ENCODE measurements around the gene PI4KA.
"Not testable (repeated sequence)": the region's sequence is repeated elsewhere in the genome, so short reads cannot be mapped to it uniquely, and the experiment has no call there.

PI4KA gene

DNA sequence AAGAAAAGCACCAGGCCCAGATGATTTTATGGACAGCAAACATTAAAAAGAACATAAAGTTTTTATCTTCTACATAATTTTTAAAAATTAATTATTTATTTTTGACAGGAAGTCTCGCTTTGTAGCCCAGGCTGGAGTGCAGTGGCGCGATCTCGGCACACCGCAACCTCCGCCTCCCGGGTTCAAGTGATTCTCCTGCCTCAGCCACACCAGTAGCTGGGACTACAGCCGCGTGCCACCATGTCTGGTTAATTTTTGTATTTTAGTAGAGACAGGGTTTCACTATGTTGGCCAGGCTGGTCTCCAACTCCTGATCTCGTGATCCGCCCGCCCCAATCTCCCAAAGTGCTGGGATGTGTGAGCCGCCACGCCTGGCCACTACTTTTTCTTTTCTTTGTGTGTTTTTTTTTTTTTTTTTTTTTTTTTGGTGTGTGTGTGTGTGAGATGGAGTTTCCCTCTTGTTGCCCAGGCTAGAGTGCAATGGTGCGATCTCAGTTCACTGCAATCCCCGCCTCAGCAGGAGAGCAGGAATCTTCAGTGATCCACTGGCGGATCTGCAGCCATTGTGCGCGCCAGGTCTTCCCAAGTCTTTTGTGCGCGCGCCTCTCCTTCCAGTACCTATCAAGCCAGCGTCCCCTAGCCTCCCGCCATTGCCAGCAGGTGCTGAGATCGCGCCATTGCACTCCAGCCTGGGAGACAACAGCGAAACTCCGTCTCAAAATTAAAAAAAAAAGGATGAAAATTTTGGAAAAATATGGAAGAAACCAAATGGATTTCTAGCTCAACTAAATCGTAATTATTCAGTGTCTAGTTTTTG is 171.0 kb downstream of the PI4KA start:
- DNase-seq: not testable (repeated sequence)

- DNase-seq: not testable (repeated sequence)
These were observed 172.8 kb downstream of the PI4KA start for GRCh38 chr22:20685764-20686163.

DNA sequence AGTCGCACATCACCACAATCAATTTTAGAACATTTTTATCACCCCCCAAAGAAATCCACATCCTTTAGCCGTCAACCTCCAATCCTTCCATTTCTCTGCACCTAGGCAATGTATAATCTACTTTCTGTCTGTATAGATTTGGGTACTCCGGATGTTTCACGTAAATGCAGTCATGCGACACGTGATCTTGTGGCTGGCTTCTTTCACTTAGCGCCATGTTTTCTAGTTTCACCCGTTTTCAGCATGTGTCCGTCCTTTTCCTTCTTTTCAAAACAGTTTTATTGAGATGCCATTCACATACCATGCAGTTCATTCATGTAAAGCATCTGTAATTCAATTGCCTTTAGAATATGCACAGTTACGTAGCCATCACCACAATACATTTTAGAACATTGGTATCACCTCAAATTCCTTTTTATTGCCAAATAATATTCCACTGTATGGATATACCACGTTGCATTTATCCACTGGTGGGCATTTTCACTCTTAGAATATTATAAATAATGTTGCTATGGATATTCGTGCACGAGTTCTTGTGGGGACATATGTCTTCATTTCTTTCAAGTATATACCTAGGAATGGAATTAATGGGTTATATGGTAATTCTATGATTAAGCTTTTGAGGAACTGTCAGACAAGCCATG is 179.7 kb downstream of the PI4KA start:
- DNase-seq: not testable (repeated sequence)

DNA sequence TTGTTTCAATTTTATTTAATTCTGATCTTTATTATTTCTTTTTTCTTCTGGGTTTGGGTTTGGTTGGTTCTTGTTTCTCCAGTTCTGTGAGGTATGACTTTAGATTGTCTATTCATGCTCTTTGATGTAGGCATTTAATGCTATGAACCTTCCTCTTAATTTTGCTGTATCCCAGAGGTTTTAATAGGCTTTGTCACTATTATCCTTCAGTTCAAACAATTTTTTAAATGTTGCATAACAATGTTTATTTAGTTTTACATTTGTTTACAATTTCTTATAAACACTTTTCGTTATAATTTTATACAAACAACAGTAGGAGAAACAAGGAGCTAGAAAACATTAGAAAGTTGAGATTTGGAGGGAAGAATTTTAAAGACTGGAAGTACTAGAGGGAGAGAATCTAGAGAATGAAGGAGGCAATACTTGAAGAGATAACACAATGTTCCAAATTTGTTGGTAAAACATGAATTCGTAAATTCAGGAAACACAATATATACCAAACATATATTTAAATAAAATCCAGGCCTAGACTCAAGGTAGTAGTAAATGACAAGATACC is 180.8 kb downstream of the PI4KA start:
- DNase-seq: no peak

- not testable (repeated sequence) for DNase-seq
These were observed 183.0 kb downstream of the PI4KA start for GRCh38 chr22:20675613-20676012.

GRCh38 chr22:20674998-20675397 is 183.6 kb downstream of the PI4KA start:
- no peak for DNase-seq

DNA sequence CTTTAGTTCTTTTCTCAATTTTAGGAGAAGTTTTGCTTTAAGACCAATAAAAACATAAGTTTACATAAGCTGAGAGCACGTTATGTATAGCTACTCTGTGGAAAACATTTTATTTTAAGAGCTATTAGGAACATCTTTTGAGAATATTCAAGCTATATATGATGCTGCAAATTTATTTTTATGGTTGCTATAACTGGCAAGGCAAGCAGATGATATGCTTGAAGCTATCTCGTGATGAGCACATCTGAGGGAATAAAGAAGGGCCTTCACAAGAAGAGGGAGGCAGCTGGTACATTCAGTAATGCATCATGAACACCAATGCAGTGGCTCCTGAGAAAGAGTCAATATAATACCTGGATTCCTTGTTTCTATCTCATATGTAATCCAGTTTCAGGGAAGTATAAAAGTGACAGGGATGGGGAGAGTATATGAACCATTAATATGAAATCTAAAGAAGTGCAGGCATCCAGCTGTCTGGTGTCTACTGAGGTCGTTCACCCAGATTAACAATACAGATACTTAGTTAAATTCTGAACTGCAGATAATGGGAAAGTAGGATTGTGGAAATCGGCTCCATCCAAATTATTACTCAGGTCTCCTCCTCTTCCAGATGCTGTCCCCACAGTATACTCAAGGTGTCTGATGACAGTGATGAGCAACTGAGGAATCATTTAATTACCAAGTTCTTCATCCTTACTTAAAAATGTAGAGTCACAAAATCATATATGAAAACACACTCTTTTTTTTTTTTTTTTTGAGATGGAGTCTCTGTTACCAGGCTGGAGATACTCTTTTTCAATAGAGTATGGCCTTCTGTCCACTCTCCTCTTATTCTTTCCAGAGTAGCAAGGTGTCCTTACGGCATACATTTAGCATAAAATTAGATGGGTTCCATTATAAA is 185.1 kb downstream of the PI4KA start:
- DNase-seq: no peak

GRCh38 chr22:20672732-20673131 is 185.9 kb downstream of the PI4KA start:
- DNase-seq: no peak

GRCh38 chr22:20672082-20672424 is 186.6 kb downstream of the PI4KA start:
- DNase-seq: no peak

DNA sequence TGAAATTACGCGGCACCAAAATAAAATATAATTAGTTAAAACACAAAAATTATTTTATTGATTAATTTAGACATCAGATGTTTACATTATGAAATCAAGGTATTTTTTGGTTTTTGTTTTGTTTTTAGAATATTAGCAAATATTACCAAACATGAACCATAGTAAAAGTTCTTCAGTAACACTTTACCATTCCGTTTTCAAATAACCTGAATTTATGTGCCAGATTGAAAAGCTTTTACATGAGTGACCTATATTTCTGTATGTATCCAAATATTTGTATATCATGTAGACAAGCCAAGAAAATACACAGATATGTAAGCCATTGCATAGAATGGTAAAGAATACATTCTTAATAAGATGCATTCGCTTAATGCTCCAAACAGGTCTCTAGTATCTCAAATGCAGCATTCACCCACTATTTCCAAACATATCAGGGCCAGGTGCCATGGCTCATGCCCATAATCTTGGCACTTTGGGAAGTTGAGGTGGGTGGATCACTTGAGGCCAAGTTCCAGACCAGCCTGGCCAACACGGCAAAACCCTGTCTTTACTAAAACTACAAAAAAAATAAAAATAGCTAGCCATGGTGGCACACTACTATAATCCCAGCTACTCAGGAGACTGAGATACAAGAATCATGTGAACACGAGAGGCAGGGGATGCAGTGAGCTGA is 187.1 kb downstream of the PI4KA start:
- no peak for DNase-seq

GRCh38 chr22:20670457-20671261 is 188.0 kb downstream of the PI4KA start:
- not testable (repeated sequence) for DNase-seq

- DNase-seq: not testable (repeated sequence)
These were observed 188.7 kb downstream of the PI4KA start for GRCh38 chr22:20669884-20670283.

GRCh38 chr22:20669471-20669870 is 189.1 kb downstream of the PI4KA start:
- not testable (repeated sequence) for DNase-seq

DNA sequence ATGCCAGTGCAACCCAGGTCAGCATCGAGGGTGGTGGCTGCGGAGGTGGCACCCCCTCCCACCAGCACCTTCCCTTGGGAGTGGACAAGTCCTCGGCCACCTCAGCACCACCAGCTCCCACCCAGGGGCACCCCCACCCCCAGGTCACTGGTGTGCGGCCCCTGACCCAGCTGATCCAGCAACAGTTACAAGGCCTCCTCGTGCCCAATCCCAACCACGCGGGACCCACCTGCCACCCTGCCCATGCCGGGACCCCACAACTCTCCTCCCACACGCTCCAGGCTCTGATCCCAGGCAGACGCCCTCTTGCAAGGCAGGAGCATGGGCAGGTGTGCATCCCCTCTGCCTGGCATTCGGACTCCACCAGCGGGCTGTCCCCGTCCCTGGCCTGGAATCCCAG is 189.8 kb downstream of the PI4KA start:
- not testable (repeated sequence) for DNase-seq

DNA sequence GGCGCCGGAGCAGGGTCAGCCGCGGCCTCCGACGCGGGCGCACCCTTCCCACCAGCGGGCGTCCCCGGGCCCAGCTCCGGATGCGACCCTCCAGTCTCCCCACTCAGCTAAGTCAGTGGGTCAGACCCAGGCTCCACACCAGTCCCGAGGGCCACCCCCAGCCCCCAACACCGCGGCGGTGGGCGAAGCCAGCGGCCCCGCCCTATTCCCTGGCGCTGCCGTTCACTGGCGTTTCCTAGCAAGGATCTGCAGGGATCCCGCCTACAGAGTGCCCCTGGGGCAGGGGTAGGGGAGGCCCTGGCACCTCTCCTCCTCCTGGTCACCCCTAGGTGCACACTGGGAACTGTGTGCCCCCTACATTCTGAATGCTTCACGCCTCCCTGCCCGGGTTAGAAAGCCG is 190.4 kb downstream of the PI4KA start:
- not testable (repeated sequence) for DNase-seq

- DNase-seq: not testable (repeated sequence)
These were observed 191.1 kb downstream of the PI4KA start for GRCh38 chr22:20667548-20667947.

DNA sequence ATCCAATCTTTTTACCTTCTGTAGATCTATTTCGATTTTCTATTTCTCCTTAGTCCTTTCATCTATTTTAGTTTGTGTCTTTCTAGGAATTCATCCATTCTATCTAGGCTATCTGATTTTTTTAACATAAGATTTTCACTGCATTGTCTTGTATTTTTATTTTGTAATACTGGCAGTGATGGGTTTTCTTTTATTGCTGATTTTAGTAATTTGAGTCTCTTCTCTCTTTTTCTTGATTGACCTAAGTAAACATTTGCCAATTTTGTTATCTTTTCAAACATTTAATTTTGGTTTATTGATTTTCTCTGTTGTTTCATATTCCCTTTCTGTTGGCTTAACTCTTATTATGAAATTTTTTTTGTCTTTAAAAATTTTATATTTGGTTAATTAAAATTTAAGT is 192.1 kb downstream of the PI4KA start:
- no peak for DNase-seq

GRCh38 chr22:20664594-20664959 is 194.0 kb downstream of the PI4KA start:
- DNase-seq: no peak

DNA sequence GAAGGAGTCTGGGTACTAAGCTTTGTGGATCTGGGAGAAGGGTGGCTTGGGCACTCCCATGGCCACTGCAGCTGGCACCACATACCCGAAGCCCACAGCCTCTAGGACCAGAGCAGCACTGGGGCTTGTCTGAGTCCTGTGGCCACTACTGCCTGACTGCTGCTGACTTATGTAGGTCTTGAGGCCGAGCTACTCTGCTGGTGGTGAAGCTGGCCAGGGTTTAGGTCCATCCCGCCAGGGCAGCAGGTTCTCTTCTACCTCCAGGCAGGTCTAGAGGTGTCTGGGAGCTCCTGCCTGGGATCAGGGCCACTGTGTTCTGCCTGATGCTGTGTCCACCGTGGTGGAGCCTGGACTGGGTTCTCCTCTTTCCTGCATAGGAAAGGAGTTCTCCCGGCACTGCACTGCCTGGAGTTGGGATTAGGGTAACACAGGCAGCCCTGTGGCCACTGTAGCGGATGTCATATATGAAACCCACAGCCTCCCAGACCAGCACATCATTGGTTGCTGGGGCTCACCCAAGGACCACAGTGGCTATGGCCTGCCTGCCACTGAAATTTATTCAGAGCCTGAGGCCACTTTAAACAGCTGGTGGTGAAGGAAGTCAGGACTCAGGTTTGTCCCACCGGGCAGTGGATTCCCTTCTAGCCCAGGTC is 194.5 kb downstream of the PI4KA start:
- no peak for DNase-seq

GRCh38 chr22:20663137-20663828 is 195.3 kb downstream of the PI4KA start:
- no peak for DNase-seq
